ENCODE data around the gene TAS2R14.

TAS2R14 gene

GRCh38 chr12:10904686-10905085, 34.4 kb downstream of the TAS2R14 start:
- DNase-seq, result no peak

GRCh38 chr12:10901427-10901826, 37.6 kb downstream of the TAS2R14 start:
- no peak for DNase-seq

GRCh38 chr12:10900972-10901371, 38.1 kb downstream of the TAS2R14 start:
- DNase-seq, result no peak

- DNase-seq, result no peak
These were observed 38.5 kb downstream of the TAS2R14 start for GRCh38 chr12:10900530-10900929.

GRCh38 chr12:10896854-10897253, 42.2 kb downstream of the TAS2R14 start:
- DNase-seq, result no peak

- no peak for DNase-seq
These were observed 47.1 kb downstream of the TAS2R14 start for GRCh38 chr12:10891937-10892336.

- no peak for DNase-seq
These were observed 49.8 kb downstream of the TAS2R14 start for GRCh38 chr12:10889226-10889625.
